HG02943 (cell line): ENCODE measurements around the gene SLC38A3.
"Not testable (repeated sequence)": the region's sequence is repeated elsewhere in the genome, so short reads cannot be mapped to it uniquely, and the experiment has no call there.

ENCODE experiments used
- ATAC-seq: cut with Tn5 transposase; IDR thresholded peaks from one replicate; pipeline ENCODE4 v1.9.1; 2021; ENCODE audit warnings: mild to moderate bottlenecking, low read depth, moderate library complexity; ENCODE audit not compliant: unreplicated experiment

The SLC38A3 gene

GRCh38 chr3:50245251-50245745, 40.2 kb downstream of the SLC38A3 start:
- no peak for ATAC-seq

- peak; percentile 52 for ATAC-seq
Observed at GRCh38 chr3:50245831-50246516, 40.9 kb downstream of the SLC38A3 start.

GRCh38 chr3:50246517-50246954, 41.5 kb downstream of the SLC38A3 start:
- ATAC-seq = peak; percentile 46

- no peak for ATAC-seq
Observed at GRCh38 chr3:50248387-50248786, 43.3 kb downstream of the SLC38A3 start.

GRCh38 chr3:50249457-50249856, 44.4 kb downstream of the SLC38A3 start:
- ATAC-seq = no peak

GRCh38 chr3:50250514-50250913, 45.4 kb downstream of the SLC38A3 start:
- no peak for ATAC-seq

GRCh38 chr3:50251220-50251619, 46.1 kb downstream of the SLC38A3 start:
- no peak for ATAC-seq

- ATAC-seq = no peak
Observed at GRCh38 chr3:50254577-50255250, 49.6 kb downstream of the SLC38A3 start.

- ATAC-seq = no peak
Observed at GRCh38 chr3:50255251-50255615, 50.2 kb downstream of the SLC38A3 start.

- ATAC-seq = no peak
Observed at GRCh38 chr3:50256978-50257890, 52.2 kb downstream of the SLC38A3 start.

- ATAC-seq = no peak
Observed at GRCh38 chr3:50258029-50258680, 53.1 kb downstream of the SLC38A3 start.

- no peak for ATAC-seq
Observed at GRCh38 chr3:50258979-50259378, 53.9 kb downstream of the SLC38A3 start.

GRCh38 chr3:50259432-50260026, 54.5 kb downstream of the SLC38A3 start:
- ATAC-seq = peak; percentile 16

- ATAC-seq = peak; percentile 70
Observed at GRCh38 chr3:50260027-50260941, 55.2 kb downstream of the SLC38A3 start.

GRCh38 chr3:50260942-50261441, 55.9 kb downstream of the SLC38A3 start:
- no peak for ATAC-seq

- ATAC-seq = no peak
Observed at GRCh38 chr3:50261505-50261904, 56.4 kb downstream of the SLC38A3 start.

- not testable (repeated sequence) for ATAC-seq
Observed at GRCh38 chr3:50262200-50262599, 57.1 kb downstream of the SLC38A3 start.

- ATAC-seq = no peak
Observed at GRCh38 chr3:50262778-50263177, 57.7 kb downstream of the SLC38A3 start.
